Activated naive CD4-positive, alpha-beta T cell treated with anti-CD3 and anti-CD28 coated beads, Interleukin-2, amount 10 ng/mL, durations not matched to agents 5 hours and 36 hours (primary cell): ENCODE measurements around the gene RPS2. TPM values are rescaled to one million over a fixed set of nuclear protein-coding genes. Genes with fewer than 3 reads are reported as not detected.

Experiments
- total RNA-seq, 2 experiments: library from RNA; stranded (reverse); gene quantifications; one replicate each; pipeline ENCODE4 v1.2.3, GENCODE V29; 2021

RPS2 gene
- total RNA-seq: 1,000 to 10,000 TPM; 3,275 to 3,410 TPM

GRCh38 chr16:1964506-1965395, at the start of gene RPS2:
Gene RPS2 (minus strand): TSS chr16:1964826. CDS start chr16:1964625, 201 bp downstream.

GRCh38 chr16:2009791-2010510, 45.3 kb upstream of the RPS2 start, which contains the start of gene ZNF598:
Gene ZNF598 (minus strand): TSS chr16:2009821.

GRCh38 chr16:1989209-1990100, 24.8 kb upstream of the RPS2 start, which contains the start of gene SYNGR3:
Gene SYNGR3 (plus strand): TSS chr16:1989970. CDS start chr16:1990103, 133 bp downstream.

GRCh38 chr16:1983544-1984346, 19.1 kb upstream of the RPS2 start, which contains the start of gene GFER:
Gene GFER (plus strand): TSS chr16:1984193. CDS start chr16:1984219, 26 bp downstream.

GRCh38 chr16:1981398-1981836, 16.8 kb upstream of the RPS2 start, which contains the start of gene NOXO1:
Gene NOXO1 (minus strand): TSS chr16:1981469. CDS start chr16:1981179, 290 bp downstream.

DNA sequence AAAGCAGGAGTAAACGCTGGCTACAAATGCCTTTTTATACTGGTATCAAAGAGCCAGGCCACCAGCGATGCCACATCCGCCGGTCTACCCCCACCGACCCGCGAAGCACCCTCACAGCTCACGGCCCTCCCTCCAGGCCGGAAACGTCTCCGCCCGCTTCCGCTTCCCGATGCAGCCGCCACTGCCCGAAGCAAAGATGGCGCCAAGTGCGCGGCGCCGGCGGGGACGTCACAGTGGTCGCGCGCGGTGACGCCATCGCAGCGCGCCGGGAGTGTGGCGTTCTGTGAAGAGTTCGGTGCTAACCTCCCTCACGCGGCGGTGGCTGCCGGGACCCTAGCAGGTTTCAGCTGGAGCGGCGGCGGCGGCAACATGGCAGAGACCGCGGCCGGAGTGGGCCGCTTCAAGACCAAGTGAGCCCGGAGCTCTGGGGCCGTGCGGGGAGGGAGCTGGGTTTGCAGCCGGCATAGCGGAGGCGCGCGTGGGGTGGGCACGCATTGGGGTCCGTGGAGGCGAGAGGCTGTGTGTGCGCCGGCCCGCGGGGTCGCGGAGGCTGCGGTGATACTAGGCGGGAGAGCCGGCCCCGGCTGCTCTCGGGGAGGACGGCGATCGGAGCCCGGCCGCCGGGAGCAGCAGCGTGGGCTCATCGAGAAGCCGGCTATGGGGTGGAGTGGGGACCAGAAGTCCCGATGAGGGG, 7.3 kb upstream of the RPS2 start, which contains the start of gene TBL3:
TSS of gene TBL3 (plus strand) at position 258 of the 694 bp plus-strand sequence. CDS start at position 370, 112 bp downstream.

DNA sequence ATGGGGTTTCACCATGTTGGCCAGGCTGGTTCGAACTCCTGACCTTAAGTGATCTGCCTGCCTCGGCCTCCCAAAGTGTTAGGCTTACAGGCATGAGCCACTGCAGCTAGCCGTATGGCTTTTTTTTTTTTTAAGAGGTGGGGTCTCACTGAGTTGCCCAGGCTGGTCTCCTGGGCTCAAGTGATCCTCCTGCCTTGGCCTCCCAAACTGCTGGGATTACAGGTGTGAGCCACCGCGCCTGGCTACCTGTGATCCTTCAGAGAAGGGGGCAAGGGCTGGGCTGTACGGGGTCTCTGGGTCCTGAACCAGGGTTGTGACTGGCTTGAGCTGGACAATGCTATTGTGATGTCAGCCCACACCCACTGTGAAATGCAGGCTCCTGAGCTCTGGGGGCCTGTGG, 1.8 kb upstream of the RPS2 start, which contains the start of gene RNF151:
TSS of gene RNF151 (plus strand) at position 397 of the 400 bp plus-strand sequence. CDS start 26 bp downstream, outside the sequence.

DNA sequence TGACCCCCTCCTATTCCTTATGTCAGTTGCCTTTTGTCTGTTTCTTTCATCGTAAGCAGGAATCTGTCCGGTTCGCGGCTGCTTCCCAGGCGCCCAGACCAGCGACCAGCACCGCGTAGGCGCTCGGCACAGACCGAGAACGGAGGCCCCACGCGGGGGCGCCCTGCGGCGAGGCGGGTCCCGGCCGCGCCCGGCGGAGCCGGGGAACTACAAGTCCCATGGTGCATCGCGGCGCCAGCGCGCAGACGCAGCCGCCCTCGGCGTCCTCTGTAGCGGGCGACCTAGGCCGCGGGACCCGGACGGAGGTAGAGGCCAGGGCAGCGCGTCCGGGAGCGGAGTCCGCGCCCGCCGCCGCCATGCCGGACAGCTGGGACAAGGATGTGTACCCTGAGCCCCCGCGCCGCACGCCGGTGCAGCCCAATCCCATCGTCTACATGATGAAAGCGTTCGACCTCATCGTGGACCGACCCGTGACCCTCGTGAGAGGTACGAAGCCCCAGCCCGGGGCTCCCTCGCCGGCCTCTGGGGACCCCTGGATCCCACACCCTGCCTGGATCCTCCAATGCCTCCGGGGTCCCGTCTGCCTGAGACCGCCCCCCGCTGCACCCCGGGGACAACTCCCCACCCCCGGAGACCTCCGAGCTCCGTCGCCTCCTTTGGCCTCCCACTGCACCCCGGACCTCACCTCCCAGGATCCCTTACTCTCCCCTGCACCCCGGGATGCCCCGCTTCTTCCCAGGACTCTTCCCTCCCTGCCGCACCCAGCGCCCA, 5.2 kb downstream of the RPS2 start, which contains the start of gene NDUFB10:
TSS of gene NDUFB10 (plus strand) at position 270 of the 771 bp plus-strand sequence. CDS start at position 357, 87 bp downstream.

DNA sequence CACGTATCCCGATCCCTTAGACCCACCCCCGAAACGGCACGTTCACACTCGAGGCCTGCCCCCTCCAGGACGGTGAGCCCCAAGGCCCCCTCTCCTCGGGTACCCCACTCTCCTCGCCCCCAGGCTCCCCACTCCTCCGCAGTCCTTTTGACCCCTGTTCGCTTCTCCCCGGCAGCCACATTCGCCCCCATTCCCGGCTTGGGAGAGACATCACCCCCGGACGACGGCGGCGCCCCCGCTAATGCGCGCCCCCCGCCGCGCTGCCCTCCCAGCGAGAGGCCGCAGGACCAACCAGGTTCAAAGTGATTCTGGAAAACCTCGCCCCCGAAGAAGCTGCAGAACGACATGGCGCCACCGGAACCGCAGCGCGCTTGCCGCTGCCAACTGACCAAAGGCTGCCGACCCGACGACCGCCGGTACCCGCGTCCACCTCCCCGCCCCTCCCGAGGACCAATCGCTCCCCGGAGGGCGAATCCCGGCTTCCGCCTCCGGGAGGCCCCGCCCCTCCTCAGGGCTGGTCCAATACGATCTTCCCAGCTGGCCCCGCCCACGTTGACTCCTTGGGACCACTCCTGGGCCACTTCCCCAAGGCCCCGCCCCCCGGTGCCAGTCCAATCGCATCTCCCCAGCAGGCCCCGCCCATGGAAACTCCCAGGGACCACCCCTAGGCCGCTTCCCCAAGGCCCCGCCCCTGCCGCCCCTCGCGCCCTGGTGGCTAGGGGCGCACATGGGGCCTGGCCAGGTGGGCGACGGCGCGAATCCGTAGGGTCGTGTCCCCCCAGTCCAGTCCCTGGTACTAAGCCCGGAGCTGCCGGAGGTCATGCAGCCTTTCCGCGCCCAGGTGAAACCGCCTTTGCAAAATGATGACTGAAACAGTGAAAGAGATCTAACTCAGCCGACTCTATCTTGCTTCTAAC, 21.6 kb downstream of the RPS2 start, which contains the start of gene MSRB1:
TSS of gene MSRB1 (minus strand) at position 390 of the 917 bp plus-strand sequence. CDS start at position 347, 43 bp downstream.

DNA sequence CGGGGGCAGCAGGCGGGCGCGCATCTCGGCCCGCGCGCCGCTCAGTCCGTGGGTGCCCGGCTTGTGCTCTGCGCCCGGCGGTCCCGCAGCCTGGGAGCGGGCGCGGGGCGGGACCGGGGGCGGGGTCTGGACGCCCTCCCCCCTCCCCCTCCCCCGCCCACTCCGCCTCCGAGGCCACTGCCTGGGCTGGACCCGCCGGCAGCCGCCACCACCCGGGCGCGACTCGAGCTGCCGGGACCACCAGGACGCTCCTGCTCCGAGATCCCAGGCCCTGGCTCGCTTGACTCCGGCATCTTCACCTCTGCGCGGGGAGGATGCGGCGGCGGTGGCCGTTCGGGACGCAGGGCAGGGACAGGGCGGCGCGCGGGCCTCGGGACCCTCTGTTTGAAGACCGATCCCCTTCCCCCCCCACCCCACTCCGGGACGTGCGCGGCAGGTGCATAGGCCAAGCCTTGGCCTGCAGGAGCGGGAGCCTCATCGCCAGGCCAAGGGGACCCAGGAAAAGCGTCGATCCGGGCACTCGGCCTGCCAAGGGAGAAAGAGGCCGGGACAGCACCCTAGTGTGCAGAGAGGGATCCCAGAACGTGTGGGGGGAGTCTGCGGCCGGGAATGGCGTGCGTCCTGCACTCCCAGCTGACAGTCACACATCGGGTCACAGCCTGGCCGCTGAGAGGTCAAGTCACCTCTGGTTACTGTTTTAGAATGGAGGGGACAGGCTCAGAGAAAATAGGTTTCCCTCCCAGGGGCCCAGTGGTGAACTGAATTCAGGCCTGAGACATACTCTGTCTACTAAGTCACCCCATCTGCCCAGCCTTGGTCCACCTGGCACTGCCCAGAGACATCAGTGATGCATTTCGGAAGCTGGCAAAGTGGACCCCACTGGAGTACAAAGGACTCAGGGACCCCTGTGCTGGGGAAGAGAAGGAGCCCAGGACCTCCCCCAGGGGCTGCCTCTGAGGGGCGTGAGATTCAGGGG, 46.0 kb downstream of the RPS2 start, which contains the start of gene HS3ST6:
TSS of gene HS3ST6 (minus strand) at position 65 of the 976 bp plus-strand sequence. CDS start 92 bp downstream, outside the sequence.

Other genes with a start within 250 kb of the RPS2 start
- 10 to 100 TPM; 43.1 to 45.1 TPM for gene NME3, start 193.3 kb downstream of the RPS2 start, total RNA-seq
- gene EME2, start 192.0 kb downstream of the RPS2 start, total RNA-seq: 10 to 100 TPM; 26.6 to 27.4 TPM
- gene MRPS34, start 191.7 kb downstream of the RPS2 start, total RNA-seq: 10 to 100 TPM; 88.3 to 89.4 TPM
- gene SPSB3, start 182.3 kb downstream of the RPS2 start, total RNA-seq: 10 to 100 TPM; 53.5 to 53.7 TPM
- gene NUBP2, start 181.9 kb downstream of the RPS2 start, total RNA-seq: 10 to 100 TPM; 45.7 to 47.8 TPM
- under 1 TPM in 1 of 2 experiments, not detected in 1; 0.15 TPM for gene IGFALS, start 171.1 kb downstream of the RPS2 start, total RNA-seq
- 10 to 100 TPM; 41.0 to 44.3 TPM for gene HAGH, start 138.0 kb downstream of the RPS2 start, total RNA-seq
- 10 to 100 TPM; 11.3 to 11.5 TPM for gene FAHD1, start 137.6 kb downstream of the RPS2 start, total RNA-seq
- gene MEIOB, start 92.7 kb downstream of the RPS2 start, total RNA-seq: not detected
- not detected for gene HS3ST6, start 46.4 kb downstream of the RPS2 start, total RNA-seq
- 10 to 100 TPM; 13.7 to 13.8 TPM for gene MSRB1, start 21.6 kb downstream of the RPS2 start, total RNA-seq
- gene RPL3L, start 10.1 kb downstream of the RPS2 start, total RNA-seq: not detected
- 100 to 1,000 TPM; 110 to 120 TPM for gene NDUFB10, start 5.3 kb downstream of the RPS2 start, total RNA-seq
- not detected for gene RNF151, start 2.0 kb upstream of the RPS2 start, total RNA-seq
- gene TBL3, start 7.2 kb upstream of the RPS2 start, total RNA-seq: 10 to 100 TPM; 24.4 to 27.4 TPM
- under 1 TPM; 0.40 to 0.77 TPM for gene NOXO1, start 16.6 kb upstream of the RPS2 start, total RNA-seq
- 10 to 100 TPM; 26.6 to 27.3 TPM for gene GFER, start 19.4 kb upstream of the RPS2 start, total RNA-seq
- gene SYNGR3, start 25.1 kb upstream of the RPS2 start, total RNA-seq: 1 to 10 TPM; 2.2 to 2.8 TPM
- 10 to 100 TPM; 51.5 to 52.2 TPM for gene ZNF598, start 45.0 kb upstream of the RPS2 start, total RNA-seq
- under 1 TPM; 0.24 to 0.48 TPM for gene NPW, start 55.0 kb upstream of the RPS2 start, total RNA-seq
- 1 to 10 TPM; 2.8 to 3.2 TPM for gene NHERF2, start 62.1 kb upstream of the RPS2 start, total RNA-seq
- gene NTHL1, start 83.0 kb upstream of the RPS2 start, total RNA-seq: 10 to 100 TPM; 21.4 to 21.8 TPM
- 100 to 1,000 TPM; 106 to 109 TPM for gene TSC2, start 83.2 kb upstream of the RPS2 start, total RNA-seq
- 10 to 100 TPM; 66.5 to 78.0 TPM for gene PKD1, start 171.1 kb upstream of the RPS2 start, total RNA-seq
- under 1 TPM in 1 of 2 experiments, not detected in 1; 0.15 TPM for gene RAB26, start 183.8 kb upstream of the RPS2 start, total RNA-seq
- 10 to 100 TPM; 57.4 to 58.9 TPM for gene TRAF7, start 191.0 kb upstream of the RPS2 start, total RNA-seq
- gene CASKIN1, start 231.8 kb upstream of the RPS2 start, total RNA-seq: under 1 TPM; 0.28 to 0.39 TPM
- gene MLST8, start 240.6 kb upstream of the RPS2 start, total RNA-seq: 10 to 100 TPM; 30.6 to 34.2 TPM
- 10 to 100 TPM; 11.9 to 12.7 TPM for gene BRICD5, start 246.0 kb upstream of the RPS2 start, total RNA-seq